Measurements from ENCODE around the gene LPP.

The LPP gene

DNA sequence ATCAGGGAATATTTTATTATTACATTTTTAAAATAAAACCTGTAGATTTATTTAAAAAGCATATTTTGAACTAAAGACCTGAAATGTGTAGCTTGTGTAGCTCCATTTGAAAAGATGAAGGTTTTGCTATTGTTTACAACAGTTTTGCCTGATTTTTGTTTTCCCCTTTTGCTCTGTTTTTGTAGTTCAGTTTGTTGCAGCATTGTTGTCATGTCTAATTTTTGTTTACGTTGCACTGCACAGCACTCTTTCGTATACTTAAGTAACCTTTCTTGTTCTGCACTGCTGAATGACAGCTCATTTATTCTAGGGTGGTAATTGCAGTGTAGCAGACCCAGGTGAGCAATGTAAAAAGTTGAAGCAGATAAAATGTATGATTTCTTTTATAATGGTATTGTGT is 435.8 kb downstream of the LPP start:
- TF ChIP-seq, protein P1, sequence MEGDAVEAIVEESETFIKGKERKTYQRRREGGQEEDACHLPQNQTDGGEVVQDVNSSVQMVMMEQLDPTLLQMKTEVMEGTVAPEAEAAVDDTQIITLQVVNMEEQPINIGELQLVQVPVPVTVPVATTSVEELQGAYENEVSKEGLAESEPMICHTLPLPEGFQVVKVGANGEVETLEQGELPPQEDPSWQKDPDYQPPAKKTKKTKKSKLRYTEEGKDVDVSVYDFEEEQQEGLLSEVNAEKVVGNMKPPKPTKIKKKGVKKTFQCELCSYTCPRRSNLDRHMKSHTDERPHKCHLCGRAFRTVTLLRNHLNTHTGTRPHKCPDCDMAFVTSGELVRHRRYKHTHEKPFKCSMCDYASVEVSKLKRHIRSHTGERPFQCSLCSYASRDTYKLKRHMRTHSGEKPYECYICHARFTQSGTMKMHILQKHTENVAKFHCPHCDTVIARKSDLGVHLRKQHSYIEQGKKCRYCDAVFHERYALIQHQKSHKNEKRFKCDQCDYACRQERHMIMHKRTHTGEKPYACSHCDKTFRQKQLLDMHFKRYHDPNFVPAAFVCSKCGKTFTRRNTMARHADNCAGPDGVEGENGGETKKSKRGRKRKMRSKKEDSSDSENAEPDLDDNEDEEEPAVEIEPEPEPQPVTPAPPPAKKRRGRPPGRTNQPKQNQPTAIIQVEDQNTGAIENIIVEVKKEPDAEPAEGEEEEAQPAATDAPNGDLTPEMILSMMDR (IDR thresholded peaks at IDR 0.05; ENCODE audit: control extremely low read depth, extremely low read depth, low read depth, missing control alignments): no peak
- ChIA-PET POLR2A (no interaction called here), CTCF (no interaction called here)
- no peak for DNase-seq (ENCODE audit: extremely low spot score)

- ChIA-PET CTCF (no interaction called here), POLR2A (no interaction called here)
These were observed 436.6 kb downstream of the LPP start for GRCh38 chr3:188590557-188590956.

GRCh38 chr3:188594139-188594538 is 440.2 kb downstream of the LPP start:
- TF ChIP-seq, protein P1 (IDR thresholded peaks at IDR 0.05; ENCODE audit: control extremely low read depth, extremely low read depth, low read depth, missing control alignments): no peak
- ChIA-PET CTCF (no interaction called here), POLR2A (no interaction called here)
- DNase-seq (ENCODE audit: extremely low spot score): no peak

More at GRCh38 chr3:188590557-188590956, 436.6 kb downstream of the LPP start:
- TF ChIP-seq, protein P1 (IDR thresholded peaks at IDR 0.05; ENCODE audit: control extremely low read depth, extremely low read depth, low read depth, missing control alignments): no peak
- no peak for DNase-seq (ENCODE audit: extremely low spot score)

GRCh38 chr3:188595890-188596376 is 442.0 kb downstream of the LPP start:
- TF ChIP-seq, protein P1 (IDR thresholded peaks at IDR 0.05; ENCODE audit: control extremely low read depth, extremely low read depth, low read depth, missing control alignments): no peak
- POLR2A ChIA-PET: no interaction called here
- CTCF ChIA-PET: interaction anchor here (0.8 kb wide), 1 partner anchor 12 kb away, joined by 4 read pairs; no protein-coding TSS in a partner anchor
- DNase-seq (ENCODE audit: extremely low spot score): no peak

DNA sequence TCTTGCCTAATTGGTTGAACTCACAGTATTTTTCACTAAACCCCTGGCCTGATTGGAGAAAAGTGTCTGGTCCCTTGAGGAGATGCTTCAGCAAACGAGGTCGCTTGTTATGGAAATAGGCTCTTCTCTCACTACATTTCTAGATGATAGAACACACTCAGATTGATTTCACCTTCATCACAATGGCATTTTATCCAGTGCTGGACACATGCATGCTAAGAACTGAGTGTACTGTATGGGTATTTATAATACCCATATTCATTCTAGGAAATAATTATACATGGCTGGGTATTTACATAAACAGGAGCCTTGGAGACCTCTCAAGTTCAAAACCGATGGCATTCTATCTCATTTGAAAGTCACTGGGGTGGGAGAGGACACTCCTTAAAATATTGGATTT is 444.9 kb downstream of the LPP start:
- TF ChIP-seq, protein P1 (IDR thresholded peaks at IDR 0.05; ENCODE audit: control extremely low read depth, extremely low read depth, low read depth, missing control alignments): no peak
- ChIA-PET CTCF (interaction anchor here (0.8 to 1.2 kb wide), 3 partner anchors 9 to 46 kb away, joined by 3 read pairs; no protein-coding TSS in a partner anchor), POLR2A (no interaction called here)
- no peak for DNase-seq (ENCODE audit: extremely low spot score)

DNA sequence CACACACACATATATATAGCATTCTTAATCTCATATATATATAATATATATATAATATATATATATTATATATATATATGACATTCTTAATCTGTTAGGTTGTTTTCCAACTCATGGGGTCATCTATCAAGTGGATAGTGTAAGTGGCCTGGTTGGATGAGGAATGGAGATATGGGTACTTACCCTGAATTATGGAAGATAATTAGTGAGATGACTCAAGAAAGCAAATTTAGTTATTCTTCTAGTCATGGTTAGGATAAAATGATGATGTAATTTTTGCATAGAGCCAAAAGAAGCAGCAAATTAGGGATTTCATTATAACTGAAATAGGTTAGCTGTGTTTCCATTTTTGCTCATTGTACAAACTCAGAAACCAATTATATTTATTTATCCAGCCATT is 448.2 kb downstream of the LPP start:
- no peak for DNase-seq (ENCODE audit: extremely low spot score)
- TF ChIP-seq, protein P1 (IDR thresholded peaks at IDR 0.05; ENCODE audit: control extremely low read depth, extremely low read depth, low read depth, missing control alignments): no peak
- ChIA-PET POLR2A (no interaction called here), CTCF (interaction anchor here (0.8 to 1.4 kb wide), 2 partner anchors 11 to 864 kb away, joined by 3 read pairs; no protein-coding TSS in a partner anchor)
